MM.1S (cell line): Measurements from ENCODE around the gene TP53BP2.
"Not testable (repeated sequence)": the region's sequence is repeated elsewhere in the genome, so short reads cannot be mapped to it uniquely, and the experiment has no call there.

Experiments used
- DNase-seq: peaks from one replicate; pipeline ENCODE4 v3.0.0-alpha.2; 2015
- H2AFZ ChIP-seq: fragments of 300-600 bp; sonication (generic); 2 replicates; pipeline ENCODE4 v1.6.0; 2016; ENCODE audit warnings: antibody characterized with exemption, low read length
- H3F3A ChIP-seq: fragments of 300-600 bp; sonication (generic); 2 replicates; pipeline ENCODE4 v1.6.1; 2016; ENCODE audit warnings: mild to moderate bottlenecking, antibody characterized with exemption, low read length, moderate library complexity, mixed read lengths; ENCODE audit not compliant: insufficient read depth
- H3K27ac ChIP-seq: fragments of 300-600 bp; sonication (generic); 2 replicates; pipeline ENCODE4 v1.5.1; 2016; ENCODE audit warnings: mild to moderate bottlenecking, low read length
- H3K27me3 ChIP-seq: fragments of 300-600 bp; sonication (generic); replicated peaks from 2 replicates; pipeline ENCODE4 v1.6.0; 2016; ENCODE audit warnings: low read length; ENCODE audit not compliant: insufficient read depth
- H3K36me3 ChIP-seq: fragments of 300-600 bp; sonication (generic); replicated peaks from 2 replicates; pipeline ENCODE4 v1.6.1; 2016; ENCODE audit warnings: mild to moderate bottlenecking, low read length, mixed read lengths; ENCODE audit not compliant: insufficient read depth
- H3K4me1 ChIP-seq: fragments of 300-600 bp; sonication (generic); 2 replicates; pipeline ENCODE4 v1.6.1; 2016; ENCODE audit warnings: low read length, mixed read lengths
- H3K4me2 ChIP-seq: fragments of 300-600 bp; sonication (generic); 2 replicates; pipeline ENCODE4 v1.6.0; 2016; ENCODE audit warnings: low read depth, low read length
- H3K4me3 ChIP-seq: fragments of 300-600 bp; sonication (generic); 2 replicates; pipeline ENCODE4 v1.5.1; 2016; ENCODE audit warnings: low read length, mixed read lengths
- H3K79me2 ChIP-seq: fragments of 300-600 bp; sonication (generic); 2 replicates; pipeline ENCODE4 v1.6.1; 2016; ENCODE audit warnings: mixed run types, low read length, mixed read lengths
- H3K9ac ChIP-seq: fragments of 300-600 bp; sonication (generic); 2 replicates; pipeline ENCODE4 v1.6.1; 2016; ENCODE audit warnings: low read length, mixed read lengths
- H3K9me2 ChIP-seq: fragments of 300-600 bp; sonication (generic); replicated peaks from 2 replicates; pipeline ENCODE4 v1.6.1; 2016; ENCODE audit warnings: mild to moderate bottlenecking, low read length, mixed read lengths; ENCODE audit not compliant: insufficient read depth
- H3K9me3 ChIP-seq: fragments of 300-600 bp; sonication (generic); replicated peaks from 2 replicates; pipeline ENCODE4 v1.6.1; 2016; ENCODE audit warnings: mild to moderate bottlenecking, low read length, mixed read lengths; ENCODE audit not compliant: insufficient read depth
- H4K20me1 ChIP-seq: fragments of 300-600 bp; sonication (generic); 2 replicates; pipeline ENCODE4 v1.6.1; 2016; ENCODE audit warnings: mild to moderate bottlenecking, low read length, moderate library complexity, mixed read lengths; ENCODE audit not compliant: insufficient read depth
- EZH2 ChIP-seq: fragments of 300-600 bp; sonication (generic); optimal IDR thresholded peaks from 2 replicates; pipeline ENCODE3; 2017; ENCODE audit warnings: low read depth, mild to moderate bottlenecking, antibody characterized with exemption, low read length, mixed read lengths
- EZH2phosphoT487 ChIP-seq: fragments of 300-600 bp; sonication (generic); IDR thresholded peaks from 2 replicates; pipeline ENCODE4 v1.6.1; 2018; ENCODE audit warnings: antibody characterized with exemption, low read length
- TF ChIP-seq, protein P1 (sequence below): fragments of 300-600 bp; sonication (generic); IDR thresholded peaks from 2 replicates; pipeline ENCODE4 v1.5.1; 2016; ENCODE audit warnings: antibody characterized with exemption, low read length, mixed read lengths

Gene TP53BP2

DNA sequence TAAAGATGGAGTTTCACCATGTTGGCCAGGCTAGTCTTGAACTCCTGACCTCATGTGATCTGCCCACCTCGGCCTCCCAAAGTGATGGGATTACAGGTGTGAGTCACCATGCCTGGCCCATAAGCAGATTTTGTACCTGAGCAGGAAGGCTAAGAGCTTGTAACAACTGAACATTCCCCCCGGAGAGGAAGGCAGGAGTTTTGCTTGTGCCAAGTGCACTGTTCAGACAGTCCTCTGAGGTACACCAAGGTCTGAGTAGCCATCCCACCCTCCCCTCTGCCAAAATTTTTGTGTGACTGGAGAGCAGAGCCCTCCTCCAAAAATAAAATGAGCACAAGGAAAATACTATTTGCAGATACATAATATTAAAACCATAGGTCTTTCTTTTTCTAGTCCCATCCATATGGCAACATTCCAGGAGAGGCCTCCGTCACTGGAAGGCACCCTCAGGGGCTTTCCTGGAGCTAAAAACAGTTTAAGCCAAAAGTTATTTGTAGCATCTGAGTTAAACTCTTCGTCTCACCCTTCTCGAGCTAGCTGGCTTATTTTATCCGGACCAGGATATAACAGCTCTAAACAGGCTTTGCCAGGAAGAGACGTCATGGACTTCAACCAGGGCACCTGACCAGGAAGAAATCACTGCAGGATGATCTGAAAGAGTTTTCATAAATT, 106.2 kb downstream of the TP53BP2 start:
- Histone ChIP-seq H3K9me2 (no peaks in the 10 kb centered on the region), H4K20me1 (no peaks in the 10 kb centered on the region), H3K9ac (no peak overlapping the region), H3K9me3 (no peaks in the 10 kb centered on the region), H3F3A (no peaks in the 10 kb centered on the region), H3K4me2 (no peak overlapping the region), H3K27me3 (no peaks in the 10 kb centered on the region), H3K27ac (no peak overlapping the region), H3K4me1 (peaks cover 4% of the 10 kb centered on the region), H3K79me2 (no peaks in the 10 kb centered on the region), H3K36me3 (no peaks in the 10 kb centered on the region), H3K4me3 (no peak overlapping the region), H2AFZ (no peak overlapping the region)
- TF ChIP-seq, protein P1, sequence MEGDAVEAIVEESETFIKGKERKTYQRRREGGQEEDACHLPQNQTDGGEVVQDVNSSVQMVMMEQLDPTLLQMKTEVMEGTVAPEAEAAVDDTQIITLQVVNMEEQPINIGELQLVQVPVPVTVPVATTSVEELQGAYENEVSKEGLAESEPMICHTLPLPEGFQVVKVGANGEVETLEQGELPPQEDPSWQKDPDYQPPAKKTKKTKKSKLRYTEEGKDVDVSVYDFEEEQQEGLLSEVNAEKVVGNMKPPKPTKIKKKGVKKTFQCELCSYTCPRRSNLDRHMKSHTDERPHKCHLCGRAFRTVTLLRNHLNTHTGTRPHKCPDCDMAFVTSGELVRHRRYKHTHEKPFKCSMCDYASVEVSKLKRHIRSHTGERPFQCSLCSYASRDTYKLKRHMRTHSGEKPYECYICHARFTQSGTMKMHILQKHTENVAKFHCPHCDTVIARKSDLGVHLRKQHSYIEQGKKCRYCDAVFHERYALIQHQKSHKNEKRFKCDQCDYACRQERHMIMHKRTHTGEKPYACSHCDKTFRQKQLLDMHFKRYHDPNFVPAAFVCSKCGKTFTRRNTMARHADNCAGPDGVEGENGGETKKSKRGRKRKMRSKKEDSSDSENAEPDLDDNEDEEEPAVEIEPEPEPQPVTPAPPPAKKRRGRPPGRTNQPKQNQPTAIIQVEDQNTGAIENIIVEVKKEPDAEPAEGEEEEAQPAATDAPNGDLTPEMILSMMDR, result no peak
- TF ChIP-seq EZH2 (no peak), EZH2phosphoT487 (no peak)
- DNase-seq, result no peak

DNA sequence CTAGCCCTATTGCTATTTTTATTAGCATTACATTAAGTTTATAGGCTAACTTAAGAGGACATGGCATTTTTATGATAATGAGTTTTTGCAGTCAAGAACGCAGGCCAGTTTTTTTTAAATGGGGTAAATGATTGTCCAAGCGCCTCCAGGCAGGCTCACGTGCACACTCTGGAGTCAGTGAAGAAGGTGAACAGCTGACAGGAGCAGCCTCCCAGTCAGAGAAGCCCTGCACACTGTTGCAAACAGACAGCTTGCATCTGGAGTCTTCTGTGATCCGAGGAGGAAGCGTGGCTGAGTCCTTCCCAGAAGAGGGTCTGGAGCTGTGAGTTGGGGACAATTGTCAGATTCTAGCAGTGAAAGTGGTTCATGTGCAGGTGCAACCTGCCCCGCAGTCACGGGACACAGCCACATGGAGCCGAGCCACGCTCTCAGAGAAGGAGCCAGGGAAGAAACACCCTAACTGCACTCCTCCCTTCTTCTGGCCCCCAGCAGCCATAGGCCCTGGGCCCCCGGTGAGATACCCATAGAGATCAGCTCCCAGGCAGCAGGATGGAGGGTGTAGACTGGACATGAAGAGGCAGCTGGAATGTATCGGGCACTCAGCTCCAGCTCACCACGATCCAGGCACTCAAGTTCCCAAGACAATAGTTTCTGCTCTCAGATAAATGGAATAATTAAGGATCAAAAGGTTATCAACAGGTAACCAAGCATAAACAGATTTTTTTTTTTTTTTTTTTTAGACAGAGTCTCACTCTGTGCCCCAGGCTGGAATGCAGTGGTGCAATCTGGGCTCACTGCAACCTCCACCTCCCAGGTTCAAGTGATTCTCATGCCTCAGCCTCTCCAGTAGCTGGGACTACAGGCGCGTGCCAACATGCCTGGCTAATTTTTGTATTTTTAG, 107.0 kb downstream of the TP53BP2 start:
- TF ChIP-seq EZH2phosphoT487 (no peak), EZH2 (no peak)
- TF ChIP-seq, protein P1, result no peak
- H3K9me3 ChIP-seq, result no peaks in the 10 kb centered on the region
- H3K79me2 ChIP-seq, result no peaks in the 10 kb centered on the region
- H4K20me1 ChIP-seq, result no peaks in the 10 kb centered on the region
- H3K36me3 ChIP-seq, result no peaks in the 10 kb centered on the region
- no peak for DNase-seq
- no peaks in the 10 kb centered on the region for H3K27me3 ChIP-seq
- no peak overlapping the region for H2AFZ ChIP-seq
- H3K4me1 ChIP-seq, result peaks cover 10% of the 10 kb centered on the region
- no peaks in the 10 kb centered on the region for H3K9me2 ChIP-seq
- H3K9ac ChIP-seq, result no peak overlapping the region
- no peaks in the 10 kb centered on the region for H3F3A ChIP-seq
- H3K27ac ChIP-seq, result no peak overlapping the region
- H3K4me3 ChIP-seq, result no peak overlapping the region
- H3K4me2 ChIP-seq, result no peak overlapping the region

DNA sequence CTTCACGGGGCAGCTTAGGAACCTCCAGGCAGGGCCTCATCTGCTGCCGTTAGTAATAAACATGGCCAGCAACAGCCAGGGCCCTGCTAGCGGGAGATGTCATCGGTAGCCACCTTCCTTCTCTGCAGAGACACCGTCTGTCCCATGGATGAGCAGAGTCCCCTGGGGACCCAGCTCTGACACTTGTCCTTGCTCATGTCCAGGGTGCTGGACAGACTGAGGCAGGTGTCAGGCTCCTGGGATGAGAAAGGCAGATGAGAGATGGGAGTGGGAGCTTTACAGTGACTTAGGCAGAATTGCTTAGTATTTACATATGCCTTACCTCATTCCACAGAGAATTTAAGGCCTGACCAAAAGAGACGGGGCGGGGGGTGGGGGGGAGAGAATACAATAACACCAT, 108.4 kb downstream of the TP53BP2 start:
- H3K27me3 ChIP-seq, result no peaks in the 10 kb centered on the region
- no peak overlapping the region for H3K4me2 ChIP-seq
- H3K36me3 ChIP-seq, result no peaks in the 10 kb centered on the region
- no peaks in the 10 kb centered on the region for H3K9me2 ChIP-seq
- H3K4me1 ChIP-seq, result peaks cover 14% of the 10 kb centered on the region
- no peaks in the 10 kb centered on the region for H3K9me3 ChIP-seq
- H3K9ac ChIP-seq, result no peak overlapping the region
- H2AFZ ChIP-seq, result no peak overlapping the region
- DNase-seq, result no peak
- no peaks in the 10 kb centered on the region for H4K20me1 ChIP-seq
- H3K4me3 ChIP-seq, result no peak overlapping the region
- no peaks in the 10 kb centered on the region for H3K79me2 ChIP-seq
- no peaks in the 10 kb centered on the region for H3F3A ChIP-seq
- TF ChIP-seq, protein P1, result no peak
- TF ChIP-seq EZH2phosphoT487 (no peak), EZH2 (no peak)
- H3K27ac ChIP-seq, result no peak overlapping the region

DNA sequence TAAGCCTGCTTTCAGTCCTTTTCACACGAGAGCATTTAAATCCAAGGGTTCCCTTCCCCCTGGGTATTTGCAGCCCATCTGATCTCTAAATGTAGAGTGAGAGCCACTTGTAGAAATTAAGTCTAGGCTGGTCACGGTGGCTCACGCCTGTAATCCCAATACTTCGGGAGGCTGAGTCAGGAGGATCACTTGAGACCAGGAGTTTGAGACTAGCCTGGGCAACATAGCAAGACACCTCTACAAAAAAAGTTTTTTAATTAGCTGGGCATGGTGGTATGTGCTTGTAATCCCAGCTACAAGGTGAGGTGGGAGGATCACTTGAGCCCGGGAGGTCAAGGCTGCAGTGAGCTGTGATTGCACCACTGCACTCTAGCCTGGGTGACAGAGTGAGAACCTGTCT, 109.1 kb downstream of the TP53BP2 start:
- not testable (repeated sequence) for H4K20me1 ChIP-seq, H3K79me2 ChIP-seq, H3K27ac ChIP-seq, H3K9me3 ChIP-seq, H3K4me3 ChIP-seq, H3K36me3 ChIP-seq, H3K4me2 ChIP-seq, H3K9ac ChIP-seq, H3K9me2 ChIP-seq, H2AFZ ChIP-seq, H3F3A ChIP-seq, DNase-seq, H3K27me3 ChIP-seq
- H3K4me1 ChIP-seq, result peaks cover 14% of the 10 kb centered on the region
